H9 (cell line): Measurements from ENCODE around the gene MXD4. TPM values are rescaled to one million over a fixed set of nuclear protein-coding genes. Genes with fewer than 3 reads are reported as not detected.

Source experiments
- DNase-seq: peaks from one replicate; pipeline ENCODE4 v3.0.0-alpha.2; 2017
- H2AFZ ChIP-seq: one replicate; pipeline ENCODE4 v1.6.1; 2013; ENCODE audit warnings: mild to moderate bottlenecking, low read length, control low read depth, moderate library complexity
- H2AK5ac ChIP-seq: 2 replicates; pipeline ENCODE4 v1.6.1; 2013; ENCODE audit warnings: low read length, control low read depth, mixed read lengths; ENCODE audit not compliant: insufficient read length
- H2BK120ac ChIP-seq: one replicate; pipeline ENCODE4 v1.6.1; 2013; ENCODE audit warnings: low read depth, mild to moderate bottlenecking, low read length, control low read depth, inconsistent platforms; ENCODE audit not compliant: poor library complexity, severe bottlenecking
- H2BK12ac ChIP-seq: 2 replicates; pipeline ENCODE4 v1.6.1; 2013; ENCODE audit warnings: low read length, control low read depth, mixed read lengths, low read depth; ENCODE audit not compliant: insufficient read length
- H2BK15ac ChIP-seq: 2 replicates; pipeline ENCODE4 v1.6.1; 2013; ENCODE audit warnings: low read depth, low read length, control low read depth
- H2BK20ac ChIP-seq: one replicate; pipeline ENCODE4 v1.6.1; 2013; ENCODE audit warnings: low read depth, mild to moderate bottlenecking, low read length, control low read depth, inconsistent platforms; ENCODE audit not compliant: poor library complexity, severe bottlenecking
- H2BK5ac ChIP-seq: 2 replicates; pipeline ENCODE4 v1.6.1; 2013; ENCODE audit warnings: low read length, control low read depth, mixed read lengths; ENCODE audit not compliant: insufficient read length
- H3K14ac ChIP-seq: 2 replicates; pipeline ENCODE4 v1.6.1; 2013; ENCODE audit warnings: low read length, control low read depth; ENCODE audit not compliant: insufficient read depth
- H3K18ac ChIP-seq: 2 replicates; pipeline ENCODE4 v1.6.1; 2013; ENCODE audit warnings: low read depth, mild to moderate bottlenecking, mixed read lengths, low read length, control low read depth; ENCODE audit not compliant: insufficient read length
- H3K23ac ChIP-seq: 2 replicates; pipeline ENCODE4 v1.6.1; 2013; ENCODE audit warnings: low read length, control low read depth, mixed read lengths, low read depth; ENCODE audit not compliant: insufficient read length
- H3K23me2 ChIP-seq: 2 replicates; pipeline ENCODE4 v1.6.1; 2013; ENCODE audit warnings: low read depth, mild to moderate bottlenecking, mixed read lengths, low read length, control low read depth; ENCODE audit not compliant: insufficient read length, poor library complexity, severe bottlenecking
- H3K27ac ChIP-seq: 2 replicates; pipeline ENCODE4 v1.5.1; 2013; ENCODE audit warnings: low read length, control low read depth, mixed read lengths, low read depth; ENCODE audit not compliant: insufficient read length
- H3K27me3 ChIP-seq: 2 replicates; pipeline ENCODE4 v1.6.1; 2013; ENCODE audit warnings: low read length, control low read depth, inconsistent platforms; ENCODE audit not compliant: insufficient read depth
- H3K4ac ChIP-seq: 2 replicates; pipeline ENCODE4 v1.6.1; 2013; ENCODE audit warnings: low read depth, mild to moderate bottlenecking, control low read depth, inconsistent platforms, low read length, moderate library complexity
- H3K4me1 ChIP-seq: 2 replicates; pipeline ENCODE4 v1.6.1; 2013; ENCODE audit warnings: low read length, control low read depth, inconsistent platforms; ENCODE audit not compliant: insufficient read depth
- H3K4me2 ChIP-seq: 2 replicates; pipeline ENCODE4 v1.6.1; 2013; ENCODE audit warnings: low read length, control low read depth, mixed read lengths; ENCODE audit not compliant: insufficient read length, insufficient read depth
- H3K56ac ChIP-seq: 2 replicates; pipeline ENCODE4 v1.6.1; 2013; ENCODE audit warnings: low read depth, mild to moderate bottlenecking, mixed read lengths, low read length, control low read depth; ENCODE audit not compliant: insufficient read length
- H3K79me1 ChIP-seq: 2 replicates; pipeline ENCODE4 v1.6.1; 2013; ENCODE audit warnings: low read depth, mild to moderate bottlenecking, moderate library complexity, low read length, control low read depth, inconsistent platforms; ENCODE audit not compliant: insufficient read depth, poor library complexity, severe bottlenecking
- H3K79me2 ChIP-seq: 2 replicates; pipeline ENCODE4 v1.6.1; 2013; ENCODE audit warnings: low read length, control low read depth, inconsistent platforms; ENCODE audit not compliant: insufficient read depth
- H3K9ac ChIP-seq: 2 replicates; pipeline ENCODE4 v1.6.1; 2013; ENCODE audit warnings: low read length, control low read depth, mixed read lengths; ENCODE audit not compliant: insufficient read length; ENCODE audit errors: extremely low read depth
- H3K9me3 ChIP-seq: one replicate; pipeline ENCODE4 v1.6.1; 2013; ENCODE audit warnings: low read depth, low read length, inconsistent platforms; ENCODE audit not compliant: control insufficient read depth
- H3T11ph ChIP-seq: one replicate; pipeline ENCODE4 v1.6.1; 2013; ENCODE audit warnings: mild to moderate bottlenecking, low read length, control low read depth, inconsistent platforms
- H4K20me1 ChIP-seq: one replicate; pipeline ENCODE4 v1.6.1; 2013; ENCODE audit not compliant: control insufficient read depth, insufficient read length, insufficient read depth
- H4K5ac ChIP-seq: 2 replicates; pipeline ENCODE4 v1.6.1; 2013; ENCODE audit warnings: low read depth, mild to moderate bottlenecking, mixed read lengths, low read length, control low read depth; ENCODE audit not compliant: insufficient read length
- H4K8ac ChIP-seq: replicated peaks from 2 replicates; pipeline ENCODE4 v1.6.1; 2013; ENCODE audit warnings: low read length, control low read depth, mixed read lengths, low read depth; ENCODE audit not compliant: insufficient read length
- H4K91ac ChIP-seq: 2 replicates; pipeline ENCODE4 v1.6.1; 2013; ENCODE audit warnings: low read depth, mild to moderate bottlenecking, moderate library complexity, mixed read lengths, low read length, control low read depth; ENCODE audit not compliant: insufficient read length
- H3K27ac Mint-ChIP-seq, 3 experiments: 2 replicates in 2 of 3; 3 replicates in 1 of 3; pipeline ENCODE4 v1.8.0; 2020 to 2021; ENCODE audit warnings: mixed read lengths in 3 of 3, mild to moderate bottlenecking in 1 of 3, moderate library complexity in 1 of 3
- H3K27me3 Mint-ChIP-seq: 2 replicates; pipeline ENCODE4 v1.8.0; 2021; ENCODE audit warnings: low read depth, mild to moderate bottlenecking, moderate library complexity, mixed read lengths
- H3K36me3 Mint-ChIP-seq, 3 experiments: 2 replicates in 2 of 3; 3 replicates in 1 of 3; pipeline ENCODE4 v1.8.0; 2020 to 2021; ENCODE audit warnings: low read depth in 3 of 3, mixed read lengths in 3 of 3; ENCODE audit not compliant: insufficient read depth in 1 of 3
- H3K4me1 Mint-ChIP-seq, 2 experiments: 2 replicates each; pipeline ENCODE4 v1.8.0; 2020; ENCODE audit warnings: mixed read lengths in 2 of 2
- H3K4me3 Mint-ChIP-seq, 2 experiments: 2 replicates in 1 of 2; 3 replicates in 1 of 2; pipeline ENCODE4 v1.8.0; 2020 to 2021; ENCODE audit warnings: mild to moderate bottlenecking in 2 of 2, mixed read lengths in 2 of 2, moderate library complexity in 1 of 2
- H3K9me3 Mint-ChIP-seq, 2 experiments: 2 replicates in 1 of 2; 3 replicates in 1 of 2; pipeline ENCODE4 v1.8.0; 2020; ENCODE audit warnings: mild to moderate bottlenecking in 2 of 2, mixed read lengths in 2 of 2, moderate library complexity in 1 of 2
- WGBS: extraction: QIAGEN DNeasy Blood & Tissue Kit; methylation state at CpG from one replicate; pipeline ENCODE4 v1.1.7; 2013; ENCODE audit warnings: missing lambda C conversion rate, low lambda C conversion rate, mixed read lengths; ENCODE audit not compliant: insufficient read length; ENCODE audit errors: extremely low coverage; 5-methylcytosine and 5-hydroxymethylcytosine counted together
- total RNA-seq: library from RNA; stranded (reverse); gene quantifications from 2 replicates; pipeline ENCODE4 v1.2.1, GENCODE V29; 2021
- TF ChIP-seq, protein P1 (sequence below): fragments of 200-600 bp; sonication (generic); conservative IDR thresholded peaks from 3 replicates; pipeline ENCODE4 v1.8.0; 2021; ENCODE audit warnings: antibody characterized with exemption, mild to moderate bottlenecking

MXD4 gene
- total RNA-seq, 1 experiment from 2014 or later: 24.1 TPM

DNA sequence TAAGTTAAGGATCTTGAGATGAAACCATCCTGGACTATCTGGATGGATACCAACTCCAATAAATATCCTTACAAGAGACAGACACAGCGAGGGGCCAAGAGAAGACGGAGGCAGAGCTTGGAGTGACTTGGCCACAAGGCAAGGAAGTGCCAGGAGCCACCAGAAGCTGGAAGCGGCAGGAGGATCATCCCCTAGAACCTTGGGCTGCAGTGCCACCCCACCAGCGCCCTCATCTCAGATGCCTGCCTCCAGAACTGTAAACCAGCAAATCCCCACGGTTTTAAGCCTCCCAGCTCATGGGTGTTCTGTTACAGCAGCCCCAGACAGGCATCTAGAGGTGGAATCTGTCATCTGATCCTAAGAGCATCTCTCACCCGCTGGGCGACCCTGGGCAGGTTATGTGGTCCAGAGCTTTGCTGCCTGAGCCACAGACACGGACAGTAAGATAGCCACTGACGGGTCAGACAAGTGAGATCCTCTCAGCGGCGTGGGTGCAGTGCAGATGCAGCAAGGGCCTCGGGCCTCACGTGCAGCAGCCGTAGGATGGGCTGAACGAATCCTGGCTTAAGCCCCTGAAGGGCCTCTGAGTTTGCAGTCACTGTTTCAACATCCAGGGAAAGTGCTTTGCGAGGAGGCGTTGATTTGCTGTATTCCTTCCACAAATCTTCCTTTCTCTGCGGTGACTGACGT lies 25.1 kb upstream of the MXD4 start:
- H4K20me1 ChIP-seq: no peaks in the 10 kb centered on the region
- Mint-ChIP-seq H3K4me3 (no peak overlapping the region), H3K27me3 (no peaks in the 10 kb centered on the region; the same call in 1 of the 2 replicates), H3K27ac (peak overlapping the region in 1 of 3 experiments; percentile 27; a peak in 1 of 7 replicates), H3K4me1 (peaks cover 4 to 15% of the 10 kb centered on the region in 2 experiments; a peak in 3 of 4 replicates), H3K9me3 (no peaks in the 10 kb centered on the region), H3K36me3 (no peaks in the 10 kb centered on the region)
- no peak overlapping the region for H3K56ac ChIP-seq
- H3K14ac ChIP-seq: peak overlapping the region; percentile 38; the same call in 1 of the 2 replicates
- no peak overlapping the region for H3T11ph ChIP-seq
- no peaks in the 10 kb centered on the region for H3K79me2 ChIP-seq
- no peaks in the 10 kb centered on the region for H3K23me2 ChIP-seq
- no peak overlapping the region for H2BK20ac ChIP-seq
- no peak overlapping the region for H2BK120ac ChIP-seq
- no peak overlapping the region for H3K9ac ChIP-seq
- H2BK15ac ChIP-seq: no peak overlapping the region
- no peak overlapping the region for H2AFZ ChIP-seq
- H2AK5ac ChIP-seq: no peak overlapping the region
- H3K18ac ChIP-seq: no peak overlapping the region
- H3K27ac ChIP-seq: no peak overlapping the region
- H4K8ac ChIP-seq: no peak overlapping the region
- no peaks in the 10 kb centered on the region for H3K79me1 ChIP-seq
- no peak overlapping the region for H3K4me2 ChIP-seq
- no CpG with 5 or more reads among the region's 19 CpGs for WGBS
- no peak overlapping the region for H3K4ac ChIP-seq
- no peaks in the 10 kb centered on the region for H3K27me3 ChIP-seq
- H4K91ac ChIP-seq: no peak overlapping the region
- H2BK5ac ChIP-seq: no peak overlapping the region
- H3K4me1 ChIP-seq: no peaks in the 10 kb centered on the region; the same call in 1 of the 2 replicates
- TF ChIP-seq, protein P1, sequence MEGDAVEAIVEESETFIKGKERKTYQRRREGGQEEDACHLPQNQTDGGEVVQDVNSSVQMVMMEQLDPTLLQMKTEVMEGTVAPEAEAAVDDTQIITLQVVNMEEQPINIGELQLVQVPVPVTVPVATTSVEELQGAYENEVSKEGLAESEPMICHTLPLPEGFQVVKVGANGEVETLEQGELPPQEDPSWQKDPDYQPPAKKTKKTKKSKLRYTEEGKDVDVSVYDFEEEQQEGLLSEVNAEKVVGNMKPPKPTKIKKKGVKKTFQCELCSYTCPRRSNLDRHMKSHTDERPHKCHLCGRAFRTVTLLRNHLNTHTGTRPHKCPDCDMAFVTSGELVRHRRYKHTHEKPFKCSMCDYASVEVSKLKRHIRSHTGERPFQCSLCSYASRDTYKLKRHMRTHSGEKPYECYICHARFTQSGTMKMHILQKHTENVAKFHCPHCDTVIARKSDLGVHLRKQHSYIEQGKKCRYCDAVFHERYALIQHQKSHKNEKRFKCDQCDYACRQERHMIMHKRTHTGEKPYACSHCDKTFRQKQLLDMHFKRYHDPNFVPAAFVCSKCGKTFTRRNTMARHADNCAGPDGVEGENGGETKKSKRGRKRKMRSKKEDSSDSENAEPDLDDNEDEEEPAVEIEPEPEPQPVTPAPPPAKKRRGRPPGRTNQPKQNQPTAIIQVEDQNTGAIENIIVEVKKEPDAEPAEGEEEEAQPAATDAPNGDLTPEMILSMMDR: no peak
- H3K23ac ChIP-seq: no peak overlapping the region
- H4K5ac ChIP-seq: no peak overlapping the region
- no peak overlapping the region for H2BK12ac ChIP-seq
- peak; percentile 27 for DNase-seq
- no peaks in the 10 kb centered on the region for H3K9me3 ChIP-seq
